Neural progenitor cell (in vitro differentiated cells): ENCODE results near the gene CSGALNACT2.

ENCODE experiments used
- EZH2 ChIP-seq: fragments of 200-600 bp; sonication (generic); IDR thresholded peaks from 2 replicates; pipeline ENCODE4 v1.6.1; 2017; ENCODE audit warnings: antibody characterized with exemption, mild to moderate bottlenecking, moderate library complexity
- EZH2phosphoT487 ChIP-seq: fragments of 200-600 bp; sonication (generic); IDR thresholded peaks from 2 replicates; pipeline ENCODE4 v1.6.1; 2017; ENCODE audit warnings: antibody characterized with exemption
- TF ChIP-seq, protein P1 (sequence below): fragments of 200-600 bp; sonication (generic); IDR thresholded peaks from 2 replicates; pipeline ENCODE4 v1.5.1; 2017; ENCODE audit warnings: antibody characterized with exemption, mild to moderate bottlenecking

DNA sequence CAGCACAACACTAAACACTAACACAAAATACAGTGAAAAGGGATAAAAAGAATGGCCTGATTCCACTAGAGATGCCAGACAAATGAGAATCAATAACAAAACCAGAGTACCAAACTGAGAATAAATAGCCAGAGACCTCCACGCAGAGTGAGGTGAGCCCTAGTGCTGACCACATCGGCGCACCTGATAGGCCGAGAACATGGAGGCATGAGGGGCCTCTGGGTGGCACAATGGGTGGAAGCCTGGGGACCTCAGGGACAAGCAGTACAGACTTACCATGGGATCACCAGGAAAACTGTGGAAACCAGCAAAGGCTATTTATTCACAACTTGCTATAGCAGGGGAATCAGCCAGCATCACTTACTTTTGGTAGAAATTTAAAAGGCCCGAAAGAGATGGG lies 1.8 kb upstream of the CSGALNACT2 start:
- TF ChIP-seq, protein P1, sequence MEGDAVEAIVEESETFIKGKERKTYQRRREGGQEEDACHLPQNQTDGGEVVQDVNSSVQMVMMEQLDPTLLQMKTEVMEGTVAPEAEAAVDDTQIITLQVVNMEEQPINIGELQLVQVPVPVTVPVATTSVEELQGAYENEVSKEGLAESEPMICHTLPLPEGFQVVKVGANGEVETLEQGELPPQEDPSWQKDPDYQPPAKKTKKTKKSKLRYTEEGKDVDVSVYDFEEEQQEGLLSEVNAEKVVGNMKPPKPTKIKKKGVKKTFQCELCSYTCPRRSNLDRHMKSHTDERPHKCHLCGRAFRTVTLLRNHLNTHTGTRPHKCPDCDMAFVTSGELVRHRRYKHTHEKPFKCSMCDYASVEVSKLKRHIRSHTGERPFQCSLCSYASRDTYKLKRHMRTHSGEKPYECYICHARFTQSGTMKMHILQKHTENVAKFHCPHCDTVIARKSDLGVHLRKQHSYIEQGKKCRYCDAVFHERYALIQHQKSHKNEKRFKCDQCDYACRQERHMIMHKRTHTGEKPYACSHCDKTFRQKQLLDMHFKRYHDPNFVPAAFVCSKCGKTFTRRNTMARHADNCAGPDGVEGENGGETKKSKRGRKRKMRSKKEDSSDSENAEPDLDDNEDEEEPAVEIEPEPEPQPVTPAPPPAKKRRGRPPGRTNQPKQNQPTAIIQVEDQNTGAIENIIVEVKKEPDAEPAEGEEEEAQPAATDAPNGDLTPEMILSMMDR: no peak
- TF ChIP-seq EZH2 (no peak), EZH2phosphoT487 (no peak)
